Spleen (tissue), 11 donors: ENCODE results near the gene SORCS1. TPM values are rescaled to one million over a fixed set of nuclear protein-coding genes. Genes with fewer than 3 reads are reported as not detected.

Experiments
- DNase-seq: peaks from one replicate; pipeline ENCODE4 v3.0.0-alpha.2; 2020
- H3K27ac ChIP-seq, 8 donors: fragments of 200-600 bp; sonication (generic) in 7 of 8; 1 replicate in 4 of 8; 2 replicates in 4 of 8; pipeline versions ENCODE4 v1.5.0 to v1.8.0; 2016 to 2021; ENCODE audit warnings: inconsistent platforms in 4 of 8, mild to moderate bottlenecking in 4 of 8, moderate library complexity in 1 of 8
- H3K27me3 ChIP-seq, 7 donors: fragments of 200-600 bp; sonication (generic) in 6 of 7; replicated peaks in 1 of 7; 1 replicate in 4 of 7; 2 replicates in 3 of 7; pipeline versions ENCODE4 v1.5.0 to v1.8.0; 2016 to 2021; ENCODE audit warnings: inconsistent platforms in 3 of 7, mild to moderate bottlenecking in 1 of 7
- H3K36me3 ChIP-seq, 6 donors: fragments of 200-600 bp; sonication (generic) in 5 of 6; 1 replicate in 4 of 6; 2 replicates in 2 of 6; pipeline versions ENCODE4 v1.5.0 to v1.8.0; 2016 to 2021; ENCODE audit warnings: inconsistent platforms in 2 of 6
- H3K4me1 ChIP-seq, 6 donors: fragments of 200-600 bp; sonication (generic) in 5 of 6; 1 replicate in 3 of 6; 2 replicates in 3 of 6; pipeline versions ENCODE4 v1.5.0 to v1.8.0; 2016 to 2021; ENCODE audit warnings: inconsistent platforms in 3 of 6
- H3K4me3 ChIP-seq, 8 donors: fragments of 200-600 bp; sonication (generic) in 7 of 8; 1 replicate in 4 of 8; 2 replicates in 4 of 8; pipeline versions ENCODE4 v1.5.0 to v1.8.0; 2016 to 2021; ENCODE audit warnings: inconsistent platforms in 4 of 8, mild to moderate bottlenecking in 4 of 8, moderate library complexity in 2 of 8
- H3K9me3 ChIP-seq, 8 donors: fragments of 200-600 bp; sonication (generic) in 7 of 8; 1 replicate in 4 of 8; 2 replicates in 4 of 8; pipeline versions ENCODE4 v1.5.0 to v1.8.0; 2016 to 2021; ENCODE audit warnings: inconsistent platforms in 4 of 8
- POLR2A ChIP-seq, 3 donors: fragments of 450-650 bp; IDR thresholded peaks; one replicate each; pipeline ENCODE4 v1.5.1; 2017; ENCODE audit warnings: antibody characterized with exemption in 3 of 3, mild to moderate bottlenecking in 1 of 3
- POLR2AphosphoS5 ChIP-seq, 3 donors: sonication (generic); formaldehyde crosslinking; IDR thresholded peaks; one replicate each; pipeline ENCODE4 v1.5.1; 2017; ENCODE audit warnings: antibody characterized with exemption in 3 of 3
- WGBS, 5 donors: extraction: QIAGEN DNeasy Blood & Tissue Kit in 3 of 5; methylation state at CpG; one replicate each; pipeline versions ENCODE4 v1.1.5 to v1.1.7; 2013 to 2018; 5-methylcytosine and 5-hydroxymethylcytosine counted together
- intact Hi-C: fragments of 100-400 bp; cut with DNase I; formaldehyde crosslinking; loops from one replicate; pipeline ENCODE4 v1.15.0; 2023; ENCODE audit warnings: low total_unique reads
- polyA plus RNA-seq, 3 donors: library from polyadenylated mRNA; stranded (reverse); fragments of 200-250 nt; gene quantifications; one replicate each; pipeline ENCODE4 v1.2.1, GENCODE V29; 2013
- total RNA-seq, 7 donors: library from RNA; depleted of rRNA in 3 of 7; stranded (reverse); fragments of >200 nt in 3 of 7; fragmentation: NEBNext Ultra II Directional in 4 of 7; extraction: Animal tissue kit (Norgen Biotek cat#: 25700) in 4 of 7; gene quantifications; one replicate each; pipeline versions ENCODE4 v1.1.0 to v1.2.1, GENCODE V29; 2016 to 2021
- TF ChIP-seq, protein P1 (sequence below), 11 experiments: fragments of 200-600 bp in 7 of 11; fragments of 450-650 bp in 4 of 11; sonication (generic) in 4 of 11; IDR thresholded peaks in 8 of 11; conservative IDR thresholded peaks in 3 of 11; 1 replicate in 7 of 11; 2 replicates in 4 of 11; pipeline versions ENCODE4 v1.4.0 to v1.8.0; 2016 to 2021; ENCODE audit warnings: antibody characterized with exemption in 11 of 11, inconsistent platforms in 4 of 11, mild to moderate bottlenecking in 1 of 11
- donor health status: healthy with polysubstance abuse.
- donor health status: DM: no; HTN: no; CAD: no; lungs with moderate emphysema.
- donor health status: DM: no; HTN: no; CAD: no.
- donor health status: Bipolar disorder and iron deficiency.
- donor health status: healthy.
- donor health status: DM: no; HTN: no; CAD: no.
- donor health status: DM: yes; HTN: yes; CAD: no.

The SORCS1 gene
- total and polyA plus RNA-seq, 10 donors, result 0.67 to 2.7 (median 1.6) TPM

DNA sequence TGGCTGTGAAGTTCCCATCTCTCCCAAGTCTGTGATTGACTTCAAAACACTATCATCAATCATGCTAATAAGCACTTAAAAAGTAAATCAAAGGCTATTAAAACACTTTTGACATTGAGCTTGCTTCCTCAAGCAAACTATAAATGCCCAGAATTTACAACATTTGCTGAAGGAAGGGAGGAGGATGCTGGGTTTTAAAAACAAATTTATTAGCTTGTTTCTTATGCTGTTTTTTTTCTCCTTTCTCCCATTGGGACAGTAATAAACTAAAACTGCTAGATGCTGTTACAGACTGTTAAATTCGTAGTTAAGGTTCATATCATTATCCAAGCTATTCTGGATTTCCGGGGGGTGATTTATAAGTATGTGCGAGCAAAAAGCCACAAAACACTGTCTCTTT lies 250.5 kb downstream of the SORCS1 start:
- Histone ChIP-seq H3K4me3 (no peak overlapping the region), H3K27ac (no peak overlapping the region), H3K36me3 (no peaks in the 10 kb centered on the region), H3K27me3 (peaks cover 0 to 28% (median 0%) of the 10 kb centered on the region in 7 donors), H3K4me1 (peaks cover 0 to 5% (median 0%) of the 10 kb centered on the region in 6 donors), H3K9me3 (no peaks in the 10 kb centered on the region)
- intact Hi-C loops, result no loop called here
- TF ChIP-seq POLR2A (IDR thresholded peaks at IDR 0.05) (no peak), POLR2AphosphoS5 (IDR thresholded peaks at IDR 0.05) (no peak)
- TF ChIP-seq, protein P1, sequence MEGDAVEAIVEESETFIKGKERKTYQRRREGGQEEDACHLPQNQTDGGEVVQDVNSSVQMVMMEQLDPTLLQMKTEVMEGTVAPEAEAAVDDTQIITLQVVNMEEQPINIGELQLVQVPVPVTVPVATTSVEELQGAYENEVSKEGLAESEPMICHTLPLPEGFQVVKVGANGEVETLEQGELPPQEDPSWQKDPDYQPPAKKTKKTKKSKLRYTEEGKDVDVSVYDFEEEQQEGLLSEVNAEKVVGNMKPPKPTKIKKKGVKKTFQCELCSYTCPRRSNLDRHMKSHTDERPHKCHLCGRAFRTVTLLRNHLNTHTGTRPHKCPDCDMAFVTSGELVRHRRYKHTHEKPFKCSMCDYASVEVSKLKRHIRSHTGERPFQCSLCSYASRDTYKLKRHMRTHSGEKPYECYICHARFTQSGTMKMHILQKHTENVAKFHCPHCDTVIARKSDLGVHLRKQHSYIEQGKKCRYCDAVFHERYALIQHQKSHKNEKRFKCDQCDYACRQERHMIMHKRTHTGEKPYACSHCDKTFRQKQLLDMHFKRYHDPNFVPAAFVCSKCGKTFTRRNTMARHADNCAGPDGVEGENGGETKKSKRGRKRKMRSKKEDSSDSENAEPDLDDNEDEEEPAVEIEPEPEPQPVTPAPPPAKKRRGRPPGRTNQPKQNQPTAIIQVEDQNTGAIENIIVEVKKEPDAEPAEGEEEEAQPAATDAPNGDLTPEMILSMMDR (IDR thresholded peaks at IDR 0.05 in 8 of 11, conservative IDR thresholded peaks at IDR 0.05 in 3 of 11), result no peak
- no peak for DNase-seq
- WGBS, 5 donors, result 81 to 93% (median 85%) methylated on average over 3 of the region's 3 CpGs

DNA sequence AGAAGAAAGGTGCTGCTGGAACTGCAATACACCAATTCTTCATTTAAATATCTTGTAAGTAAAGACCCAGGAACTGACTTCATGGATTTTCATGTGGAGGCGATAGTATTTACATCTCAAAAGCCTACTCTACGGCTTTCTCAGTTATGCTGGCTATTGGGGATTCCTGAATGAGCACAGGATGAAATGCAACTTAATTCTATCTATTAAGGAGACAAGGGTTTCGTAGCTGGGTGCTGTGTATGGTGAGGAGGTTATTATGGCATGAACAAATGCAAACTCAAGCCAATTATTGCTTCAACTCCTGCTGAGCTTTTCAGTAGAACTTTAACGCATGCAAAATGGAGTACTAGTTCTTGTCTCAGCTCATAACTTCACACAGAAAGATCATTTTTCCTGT lies 251.2 kb downstream of the SORCS1 start:
- peaks cover 0 to 5% (median 0%) of the 10 kb centered on the region in 6 donors for H3K4me1 ChIP-seq
- no peak for DNase-seq
- TF ChIP-seq, protein P1 (IDR thresholded peaks at IDR 0.05 in 8 of 11, conservative IDR thresholded peaks at IDR 0.05 in 3 of 11), result no peak
- TF ChIP-seq POLR2AphosphoS5 (IDR thresholded peaks at IDR 0.05), result no peak
- no peak for TF ChIP-seq POLR2A (IDR thresholded peaks at IDR 0.05)
- H3K27me3 ChIP-seq, result peaks cover 0 to 27% (median 0%) of the 10 kb centered on the region in 7 donors
- H3K4me3 ChIP-seq, result no peak overlapping the region
- H3K27ac ChIP-seq, result no peak overlapping the region
- intact Hi-C loops, result no loop called here
- 80 to 92% (median 81%) methylated on average over 4 of the region's 4 CpGs for WGBS, 5 donors
- H3K9me3 ChIP-seq, result no peaks in the 10 kb centered on the region
- H3K36me3 ChIP-seq, result no peaks in the 10 kb centered on the region

DNA sequence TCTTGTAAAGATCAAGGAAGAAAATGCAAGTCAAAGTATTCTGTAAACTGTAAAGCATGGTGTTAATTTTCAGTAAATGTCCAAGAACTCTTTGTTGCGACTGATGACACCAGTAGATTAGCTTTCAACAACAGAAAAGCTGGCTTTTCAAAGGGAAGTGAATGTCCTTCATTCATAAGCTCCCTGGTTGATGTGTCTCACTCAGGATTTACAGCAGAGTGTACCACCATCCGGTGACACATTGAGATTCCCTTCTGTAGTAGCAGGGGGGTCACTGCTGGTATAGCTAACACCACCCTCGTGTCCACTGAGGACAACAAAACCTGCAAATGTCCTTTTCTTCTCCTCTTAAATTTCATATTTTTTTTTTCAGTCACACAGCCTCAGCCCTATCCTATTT lies 253.4 kb downstream of the SORCS1 start:
- intact Hi-C loops, result no loop called here
- Histone ChIP-seq H3K4me3 (no peak overlapping the region), H3K27me3 (peaks cover 0 to 26% (median 0%) of the 10 kb centered on the region in 7 donors), H3K9me3 (no peaks in the 10 kb centered on the region), H3K4me1 (no peaks in the 10 kb centered on the region), H3K27ac (no peak overlapping the region), H3K36me3 (no peaks in the 10 kb centered on the region)
- TF ChIP-seq, protein P1 (IDR thresholded peaks at IDR 0.05 in 8 of 11, conservative IDR thresholded peaks at IDR 0.05 in 3 of 11), result no peak
- TF ChIP-seq POLR2A (IDR thresholded peaks at IDR 0.05), result no peak
- no peak for TF ChIP-seq POLR2AphosphoS5 (IDR thresholded peaks at IDR 0.05)
- DNase-seq, result no peak
- 65 to 90% (median 76%) methylated on average over 3 of the region's 3 CpGs for WGBS, 5 donors

DNA sequence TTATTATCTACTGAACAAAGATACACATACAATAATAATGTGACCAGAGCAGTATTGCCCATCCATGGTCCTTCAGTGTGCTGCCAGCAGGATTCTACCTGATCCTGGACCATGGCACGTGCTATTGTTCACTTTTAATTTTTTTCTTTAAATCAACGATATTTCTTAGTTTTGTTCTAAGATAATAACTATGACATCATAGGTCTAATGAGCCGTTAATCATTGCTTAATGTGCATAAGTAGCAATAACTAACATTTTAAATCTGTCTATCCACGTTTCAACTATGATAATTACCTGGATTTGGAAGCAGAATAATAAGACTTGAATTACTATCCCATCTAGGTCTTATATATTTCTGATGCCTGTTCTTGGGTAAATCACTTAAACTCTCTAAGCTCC lies 253.8 kb downstream of the SORCS1 start:
- DNase-seq, result no peak
- no peaks in the 10 kb centered on the region for H3K4me1 ChIP-seq
- no peak overlapping the region for H3K27ac ChIP-seq
- TF ChIP-seq POLR2AphosphoS5 (IDR thresholded peaks at IDR 0.05), result no peak
- TF ChIP-seq POLR2A (IDR thresholded peaks at IDR 0.05), result no peak
- TF ChIP-seq, protein P1 (IDR thresholded peaks at IDR 0.05 in 8 of 11, conservative IDR thresholded peaks at IDR 0.05 in 3 of 11), result no peak
- H3K27me3 ChIP-seq, result peaks cover 0 to 22% (median 0%) of the 10 kb centered on the region in 7 donors
- WGBS, 5 donors, result 72 to 86% (median 76%) methylated on average over 4 of the region's 4 CpGs
- H3K36me3 ChIP-seq, result no peaks in the 10 kb centered on the region
- H3K9me3 ChIP-seq, result no peaks in the 10 kb centered on the region
- H3K4me3 ChIP-seq, result no peak overlapping the region
- intact Hi-C loops, result no loop called here
